ENCODE data around the gene SEC23A.

The SEC23A gene

GRCh38 chr14:38999949-39000348 is 103.1 kb downstream of the SEC23A start:
- Histone ChIP-seq H3K4me3 (ENCODE audit: low read depth in 1 of 2, low read length in 2 of 2) (no peak overlapping the region), H3K27me3 (ENCODE audit: insufficient read depth, low read length, poor library complexity) (no peaks in the 10 kb centered on the region), H2AFZ (ENCODE audit: low read depth, low read length) (no peak overlapping the region), H3K79me2 (ENCODE audit: insufficient read depth, low read length) (no peaks in the 10 kb centered on the region), H3K9ac (ENCODE audit: low read depth, low read length) (no peak overlapping the region), H3K36me3 (ENCODE audit: insufficient read depth, low read length) (no peaks in the 10 kb centered on the region), H4K20me1 (ENCODE audit: insufficient read depth, low read length) (no peaks in the 10 kb centered on the region), H3K4me2 (ENCODE audit: insufficient read depth, low read length) (no peak overlapping the region), H3K9me3 (ENCODE audit: insufficient read depth, low read length, severe bottlenecking) (no peaks in the 10 kb centered on the region), H3K27ac (ENCODE audit: low read length) (no peak overlapping the region), H3K4me1 (ENCODE audit: insufficient read depth, low read length) (no peaks in the 10 kb centered on the region)
- DNase-seq: no peak
- no peak for TF ChIP-seq EZH2 (IDR thresholded peaks at IDR 0.05; ENCODE audit: borderline replicate concordance, low read depth, low read length, severe bottlenecking)
- no peak for TF ChIP-seq CTCF (IDR thresholded peaks at IDR 0.05; ENCODE audit: borderline replicate concordance, extremely low read depth, low read length, poor library complexity, severe bottlenecking)
- no peak for ATAC-seq (ENCODE audit: insufficient read depth, low read depth)

- no peak overlapping the region for H3K27ac ChIP-seq (ENCODE audit: low read length)
- no peaks in the 10 kb centered on the region for H3K4me1 ChIP-seq (ENCODE audit: insufficient read depth, low read length)
- ATAC-seq (ENCODE audit: insufficient read depth, low read depth): no peak
- H4K20me1 ChIP-seq (ENCODE audit: insufficient read depth, low read length): no peaks in the 10 kb centered on the region
- H2AFZ ChIP-seq (ENCODE audit: low read depth, low read length): no peak overlapping the region
- no peak overlapping the region for H3K9ac ChIP-seq (ENCODE audit: low read depth, low read length)
- no peak for DNase-seq
- H3K27me3 ChIP-seq (ENCODE audit: insufficient read depth, low read length, poor library complexity): no peaks in the 10 kb centered on the region
- H3K79me2 ChIP-seq (ENCODE audit: insufficient read depth, low read length): no peaks in the 10 kb centered on the region
- H3K9me3 ChIP-seq (ENCODE audit: insufficient read depth, low read length, severe bottlenecking): no peaks in the 10 kb centered on the region
- H3K36me3 ChIP-seq (ENCODE audit: insufficient read depth, low read length): no peaks in the 10 kb centered on the region
- no peak overlapping the region for H3K4me2 ChIP-seq (ENCODE audit: insufficient read depth, low read length)
- no peak overlapping the region for H3K4me3 ChIP-seq (ENCODE audit: low read depth in 1 of 2, low read length in 2 of 2)
- no peak for TF ChIP-seq CTCF (IDR thresholded peaks at IDR 0.05; ENCODE audit: borderline replicate concordance, extremely low read depth, low read length, poor library complexity, severe bottlenecking)
- no peak for TF ChIP-seq EZH2 (IDR thresholded peaks at IDR 0.05; ENCODE audit: borderline replicate concordance, low read depth, low read length, severe bottlenecking)
Measured at GRCh38 chr14:38994731-38995130, 108.3 kb downstream of the SEC23A start.

- TF ChIP-seq EZH2 (IDR thresholded peaks at IDR 0.05; ENCODE audit: borderline replicate concordance, low read depth, low read length, severe bottlenecking): no peak
- no peak for TF ChIP-seq CTCF (IDR thresholded peaks at IDR 0.05; ENCODE audit: borderline replicate concordance, extremely low read depth, low read length, poor library complexity, severe bottlenecking)
- H3K9me3 ChIP-seq (ENCODE audit: insufficient read depth, low read length, severe bottlenecking): no peaks in the 10 kb centered on the region
- H3K9ac ChIP-seq (ENCODE audit: low read depth, low read length): no peak overlapping the region
- H3K4me3 ChIP-seq (ENCODE audit: low read depth in 1 of 2, low read length in 2 of 2): no peak overlapping the region
- DNase-seq (no peak), ATAC-seq (ENCODE audit: insufficient read depth, low read depth) (no peak)
- no peaks in the 10 kb centered on the region for H3K79me2 ChIP-seq (ENCODE audit: insufficient read depth, low read length)
- no peak overlapping the region for H3K27ac ChIP-seq (ENCODE audit: low read length)
- H3K27me3 ChIP-seq (ENCODE audit: insufficient read depth, low read length, poor library complexity): no peaks in the 10 kb centered on the region
- H4K20me1 ChIP-seq (ENCODE audit: insufficient read depth, low read length): no peaks in the 10 kb centered on the region
- H3K4me2 ChIP-seq (ENCODE audit: insufficient read depth, low read length): no peak overlapping the region
- no peaks in the 10 kb centered on the region for H3K4me1 ChIP-seq (ENCODE audit: insufficient read depth, low read length)
- H2AFZ ChIP-seq (ENCODE audit: low read depth, low read length): no peak overlapping the region
- no peaks in the 10 kb centered on the region for H3K36me3 ChIP-seq (ENCODE audit: insufficient read depth, low read length)
Measured at GRCh38 chr14:38993981-38994380, 109.1 kb downstream of the SEC23A start.
